Bronchus fibroblast of lung (primary cell): Measurements from ENCODE around the gene LLCFC1. TPM values are rescaled to one million over a fixed set of nuclear protein-coding genes. Genes with fewer than 3 reads are reported as not detected.

Source experiments
- total RNA-seq: library from RNA; depleted of rRNA; stranded (reverse); fragments of >200 nt; gene quantifications from 2 replicates; pipeline ENCODE4 v1.2.3, GENCODE V29; 2015

LLCFC1 gene
- not detected in 2 replicates for total RNA-seq

DNA sequence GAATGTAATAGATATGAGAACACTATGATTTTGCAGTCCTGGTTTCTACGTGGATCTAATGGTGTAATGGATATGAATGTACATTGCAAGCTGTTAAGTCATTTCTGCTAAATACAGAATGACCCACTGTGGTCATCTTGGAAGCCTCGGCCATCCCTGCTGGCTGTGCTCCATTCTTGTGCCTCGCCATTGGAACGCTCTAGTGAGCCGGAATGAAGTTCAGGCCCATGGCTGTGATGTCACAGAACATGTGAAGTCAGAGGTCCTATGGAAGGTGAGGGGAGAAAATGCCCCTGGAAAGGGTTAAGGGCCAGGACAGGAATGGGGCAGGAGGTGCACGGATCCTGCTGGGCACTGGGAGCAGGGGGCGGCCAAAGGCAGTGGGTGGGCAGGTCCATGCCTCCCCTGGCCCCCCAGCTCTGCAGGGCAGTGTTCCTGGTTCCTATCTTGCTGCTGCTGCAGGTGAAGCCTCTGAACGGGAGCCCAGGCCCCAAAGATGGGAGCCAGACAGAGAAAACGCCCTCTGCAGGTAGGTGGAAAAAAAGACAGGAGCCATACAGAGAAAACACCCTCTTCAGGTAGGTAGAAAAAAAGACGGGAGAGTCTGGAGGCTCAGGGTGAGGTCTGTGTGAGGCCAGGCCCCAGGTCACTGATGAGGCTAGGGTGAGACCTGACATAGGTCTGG is at the start of gene LLCFC1:
Gene LLCFC1 (plus strand): TSS at position 259 of the 685 bp plus-strand sequence. CDS start 138 bp downstream, at position 397.

DNA sequence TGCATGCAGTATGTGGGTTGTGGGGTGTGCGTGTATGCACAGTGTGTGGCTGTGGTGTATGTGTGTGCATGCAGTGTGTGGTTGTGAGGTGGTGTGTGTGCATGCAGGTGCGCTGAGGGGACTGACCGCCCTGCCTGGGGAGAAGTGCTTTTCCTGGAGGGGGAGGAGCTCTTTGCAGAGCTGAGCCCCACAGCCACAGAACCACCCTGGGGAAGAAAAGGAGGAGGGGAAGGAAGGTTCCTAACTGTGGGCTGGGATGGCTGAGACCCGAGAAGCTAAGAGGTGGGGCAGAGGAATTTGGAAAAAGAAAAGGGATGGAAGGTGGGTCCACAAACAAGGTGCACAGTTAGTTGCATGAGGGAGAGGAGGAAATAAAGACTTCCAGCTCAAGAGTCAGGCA is 5.7 kb upstream of the LLCFC1 start, which contains the start of gene TRPV5:
Gene TRPV5 (minus strand): TSS at position 123 of the 400 bp plus-strand sequence. CDS start 287 bp downstream, outside the sequence.

DNA sequence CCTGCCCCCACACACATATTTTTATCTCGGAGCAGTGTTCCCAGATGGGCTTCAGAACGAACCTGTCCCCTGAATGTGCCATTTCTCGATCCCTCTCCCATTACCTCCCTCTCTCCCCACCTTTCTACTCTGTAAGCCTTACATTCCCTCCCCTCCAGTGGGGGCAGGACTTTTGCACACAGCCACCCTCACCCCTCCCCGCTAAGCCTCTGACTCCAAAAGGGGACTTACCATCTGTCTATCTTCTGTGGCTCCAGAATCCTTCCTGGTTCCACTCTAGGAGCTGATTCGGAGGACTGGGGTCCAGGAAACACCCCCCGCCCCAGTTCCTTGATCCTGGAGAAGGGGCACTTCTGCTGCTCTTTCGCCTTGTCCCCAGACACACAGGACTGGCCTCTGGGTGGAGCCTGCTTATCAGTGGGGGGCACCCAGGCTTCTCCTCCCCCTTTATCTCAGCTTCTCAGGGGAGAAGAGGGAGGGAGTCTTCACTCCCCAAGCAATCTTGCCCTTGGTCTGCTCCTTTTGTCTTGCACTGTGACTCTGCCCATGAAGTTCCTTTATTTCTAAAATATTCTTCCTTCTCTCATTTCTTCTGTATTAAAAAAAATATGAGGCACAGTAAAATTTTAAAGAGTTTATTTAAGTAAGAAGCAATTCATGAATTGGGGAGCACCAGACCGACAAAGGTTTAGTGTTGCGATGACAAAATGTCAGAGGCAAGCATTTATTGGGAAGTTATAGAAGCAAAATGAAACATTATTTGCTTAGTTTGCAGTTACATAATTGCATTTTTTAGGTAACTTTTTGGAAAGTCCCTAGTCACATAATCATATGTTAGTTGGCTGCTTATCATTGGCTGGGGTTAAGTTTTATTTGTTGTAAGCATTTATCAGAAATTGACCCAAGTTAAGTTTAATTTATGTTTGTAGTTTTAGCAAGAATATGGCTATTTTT is 23.0 kb downstream of the LLCFC1 start, which contains the start of gene KEL:
Gene KEL (minus strand): TSS at position 391 of the 954 bp plus-strand sequence. CDS start 157 bp downstream, at position 234.

Other genes with a start within 250 kb of the LLCFC1 start
- not detected in 2 replicates for gene PRSS1, start 190.0 kb upstream of the LLCFC1 start, total RNA-seq
- gene PRSS2, start 168.5 kb upstream of the LLCFC1 start, total RNA-seq: 0.15 and 0.34 TPM in 2 replicates
- 6.6 and 7.4 TPM in 2 replicates for gene EPHB6, start 84.4 kb upstream of the LLCFC1 start, total RNA-seq
- gene TRPV6, start 53.7 kb upstream of the LLCFC1 start, total RNA-seq: not detected in 2 replicates
- gene TRPV5, start 5.7 kb upstream of the LLCFC1 start, total RNA-seq: not detected in 2 replicates
- under 0.01 TPM in 1 of 2 replicates, not detected in the other for gene KEL, start 22.9 kb downstream of the LLCFC1 start, total RNA-seq
- not detected in 2 replicates for gene OR9A2, start 87.6 kb downstream of the LLCFC1 start, total RNA-seq
- not detected in 2 replicates for gene OR6V1, start 112.9 kb downstream of the LLCFC1 start, total RNA-seq
- gene PIP, start 192.6 kb downstream of the LLCFC1 start, total RNA-seq: not detected in 2 replicates
- gene TAS2R39, start 243.9 kb downstream of the LLCFC1 start, total RNA-seq: not detected in 2 replicates